ENCODE results near the gene RNF114. TPM values are rescaled to one million over a fixed set of nuclear protein-coding genes. Genes with fewer than 3 reads are reported as not detected.

RNF114 gene
- total RNA-seq, 1 donor from 2014 or later, result 62.7 TPM

GRCh38 chr20:49985617-49986016, 49.4 kb downstream of the RNF114 start:
- peaks cover 4% of the 10 kb centered on the region for H3K36me3 Mint-ChIP-seq (ENCODE audit: low read depth, unreplicated experiment)
- H3K27me3 Mint-ChIP-seq (ENCODE audit: low read depth, unreplicated experiment), result peaks cover 13% of the 10 kb centered on the region
- peaks cover 6% of the 10 kb centered on the region for H3K27me3 ChIP-seq (ENCODE audit: insufficient read depth, low read length)
- peak overlapping the region; percentile 97 for H3K9ac ChIP-seq (ENCODE audit: low read length)
- no peaks in the 10 kb centered on the region for H3K36me3 ChIP-seq (ENCODE audit: insufficient read depth, low read length)
- peaks cover 70% of the 10 kb centered on the region for H3K4me1 ChIP-seq (ENCODE audit: insufficient read depth, low read length)
- H3K79me2 ChIP-seq (ENCODE audit: insufficient read depth, low read length), result peaks cover 50% of the 10 kb centered on the region
- no peaks in the 10 kb centered on the region for H3K9me3 Mint-ChIP-seq (ENCODE audit: unreplicated experiment)
- peak overlapping the region; percentile 86 for H3K4me3 ChIP-seq (ENCODE audit: insufficient read depth, low read depth, low read length)
- H3K9me3 ChIP-seq (ENCODE audit: insufficient read depth, low read depth, low read length), result no peaks in the 10 kb centered on the region
- DNase-seq (ENCODE audit: low read depth) (no peak), FAIRE-seq (no peak)
- H4K20me1 ChIP-seq (ENCODE audit: insufficient read depth, low read length), result peaks cover 41% of the 10 kb centered on the region
- H3K27ac Mint-ChIP-seq (ENCODE audit: unreplicated experiment), result no peak overlapping the region
- H3K27ac ChIP-seq (ENCODE audit: low read depth, low read length), result no peak overlapping the region
- peaks cover 51% of the 10 kb centered on the region for H3K4me1 Mint-ChIP-seq (ENCODE audit: low read depth, unreplicated experiment)
- no peak for TF ChIP-seq EZH2 (IDR thresholded peaks at IDR 0.05; ENCODE audit: insufficient read depth, low read length)
- TF ChIP-seq, protein P1, sequence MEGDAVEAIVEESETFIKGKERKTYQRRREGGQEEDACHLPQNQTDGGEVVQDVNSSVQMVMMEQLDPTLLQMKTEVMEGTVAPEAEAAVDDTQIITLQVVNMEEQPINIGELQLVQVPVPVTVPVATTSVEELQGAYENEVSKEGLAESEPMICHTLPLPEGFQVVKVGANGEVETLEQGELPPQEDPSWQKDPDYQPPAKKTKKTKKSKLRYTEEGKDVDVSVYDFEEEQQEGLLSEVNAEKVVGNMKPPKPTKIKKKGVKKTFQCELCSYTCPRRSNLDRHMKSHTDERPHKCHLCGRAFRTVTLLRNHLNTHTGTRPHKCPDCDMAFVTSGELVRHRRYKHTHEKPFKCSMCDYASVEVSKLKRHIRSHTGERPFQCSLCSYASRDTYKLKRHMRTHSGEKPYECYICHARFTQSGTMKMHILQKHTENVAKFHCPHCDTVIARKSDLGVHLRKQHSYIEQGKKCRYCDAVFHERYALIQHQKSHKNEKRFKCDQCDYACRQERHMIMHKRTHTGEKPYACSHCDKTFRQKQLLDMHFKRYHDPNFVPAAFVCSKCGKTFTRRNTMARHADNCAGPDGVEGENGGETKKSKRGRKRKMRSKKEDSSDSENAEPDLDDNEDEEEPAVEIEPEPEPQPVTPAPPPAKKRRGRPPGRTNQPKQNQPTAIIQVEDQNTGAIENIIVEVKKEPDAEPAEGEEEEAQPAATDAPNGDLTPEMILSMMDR (IDR thresholded peaks at IDR 0.05; ENCODE audit: insufficient read depth, low read depth, low read length), result no peak
- peak overlapping the region; percentile 99 for H3K4me2 ChIP-seq (ENCODE audit: low read length)
- H3K4me3 Mint-ChIP-seq (ENCODE audit: unreplicated experiment), result peak overlapping the region; percentile 80
- no peak overlapping the region for H2AFZ ChIP-seq (ENCODE audit: low read depth, low read length)

DNA sequence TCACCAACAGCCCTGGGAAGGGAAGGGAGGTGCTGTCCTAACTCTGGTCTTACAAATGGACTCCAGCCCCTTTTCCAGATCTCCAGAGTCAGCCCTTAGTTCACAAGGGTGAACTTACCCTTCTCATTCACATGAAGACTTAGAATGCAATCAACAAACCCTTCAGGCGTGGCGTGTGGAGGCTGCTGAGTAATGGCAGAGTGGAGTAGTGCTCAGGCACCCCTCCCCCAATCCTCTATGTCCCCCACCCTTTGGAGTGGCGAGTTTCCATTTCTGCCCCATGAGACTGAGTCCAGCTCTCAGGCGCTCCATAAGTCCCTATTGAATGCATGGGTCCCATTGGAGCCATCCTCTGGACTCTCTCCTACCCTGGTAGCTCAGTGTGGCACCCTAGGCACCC, 49.9 kb downstream of the RNF114 start:
- peak overlapping the region; percentile 99 for H3K4me2 ChIP-seq (ENCODE audit: low read length)
- FAIRE-seq (no peak), DNase-seq (ENCODE audit: low read depth) (no peak)
- H2AFZ ChIP-seq (ENCODE audit: low read depth, low read length), result no peak overlapping the region
- no peak overlapping the region for H3K27ac ChIP-seq (ENCODE audit: low read depth, low read length)
- H3K9ac ChIP-seq (ENCODE audit: low read length), result peak overlapping the region; percentile 97
- no peaks in the 10 kb centered on the region for H3K9me3 Mint-ChIP-seq (ENCODE audit: unreplicated experiment)
- H3K4me3 Mint-ChIP-seq (ENCODE audit: unreplicated experiment), result peak overlapping the region; percentile 76
- no peaks in the 10 kb centered on the region for H3K9me3 ChIP-seq (ENCODE audit: insufficient read depth, low read depth, low read length)
- H3K36me3 ChIP-seq (ENCODE audit: insufficient read depth, low read length), result no peaks in the 10 kb centered on the region
- no peak overlapping the region for H3K27ac Mint-ChIP-seq (ENCODE audit: unreplicated experiment)
- H3K4me1 Mint-ChIP-seq (ENCODE audit: low read depth, unreplicated experiment), result peaks cover 54% of the 10 kb centered on the region
- H4K20me1 ChIP-seq (ENCODE audit: insufficient read depth, low read length), result peaks cover 41% of the 10 kb centered on the region
- H3K4me1 ChIP-seq (ENCODE audit: insufficient read depth, low read length), result peaks cover 71% of the 10 kb centered on the region
- peaks cover 4% of the 10 kb centered on the region for H3K36me3 Mint-ChIP-seq (ENCODE audit: low read depth, unreplicated experiment)
- no peak for TF ChIP-seq EZH2 (IDR thresholded peaks at IDR 0.05; ENCODE audit: insufficient read depth, low read length)
- TF ChIP-seq, protein P1 (IDR thresholded peaks at IDR 0.05; ENCODE audit: insufficient read depth, low read depth, low read length), result no peak
- H3K4me3 ChIP-seq (ENCODE audit: insufficient read depth, low read depth, low read length), result peak overlapping the region; percentile 86
- peaks cover 11% of the 10 kb centered on the region for H3K27me3 Mint-ChIP-seq (ENCODE audit: low read depth, unreplicated experiment)
- peaks cover 50% of the 10 kb centered on the region for H3K79me2 ChIP-seq (ENCODE audit: insufficient read depth, low read length)
- H3K27me3 ChIP-seq (ENCODE audit: insufficient read depth, low read length), result peaks cover 6% of the 10 kb centered on the region

- peaks cover 54% of the 10 kb centered on the region for H3K4me1 Mint-ChIP-seq (ENCODE audit: low read depth, unreplicated experiment)
- peak overlapping the region; percentile 22 for H3K27ac ChIP-seq (ENCODE audit: low read depth, low read length)
Measured at GRCh38 chr20:49987015-49987867, 51.0 kb downstream of the RNF114 start.

More at GRCh38 chr20:49987015-49987867, 51.0 kb downstream of the RNF114 start:
- Mint-ChIP-seq H3K9me3 (ENCODE audit: unreplicated experiment) (no peaks in the 10 kb centered on the region), H3K27ac (ENCODE audit: unreplicated experiment) (no peak overlapping the region), H3K36me3 (ENCODE audit: low read depth, unreplicated experiment) (peaks cover 4% of the 10 kb centered on the region), H3K27me3 (ENCODE audit: low read depth, unreplicated experiment) (peaks cover under 1% of the 10 kb centered on the region), H3K4me3 (ENCODE audit: unreplicated experiment) (peak overlapping the region; percentile 76)
- peak overlapping the region; percentile 97 for H3K9ac ChIP-seq (ENCODE audit: low read length)
- peaks cover 68% of the 10 kb centered on the region for H3K4me1 ChIP-seq (ENCODE audit: insufficient read depth, low read length)
- no peaks in the 10 kb centered on the region for H3K27me3 ChIP-seq (ENCODE audit: insufficient read depth, low read length)
- TF ChIP-seq, protein P1 (IDR thresholded peaks at IDR 0.05; ENCODE audit: insufficient read depth, low read depth, low read length), result no peak
- no peak for TF ChIP-seq EZH2 (IDR thresholded peaks at IDR 0.05; ENCODE audit: insufficient read depth, low read length)
- no peak overlapping the region for H3K4me3 ChIP-seq (ENCODE audit: insufficient read depth, low read depth, low read length)
- no peak for FAIRE-seq
- H3K79me2 ChIP-seq (ENCODE audit: insufficient read depth, low read length), result peaks cover 50% of the 10 kb centered on the region
- H3K4me2 ChIP-seq (ENCODE audit: low read length), result peak overlapping the region; percentile 99
- H4K20me1 ChIP-seq (ENCODE audit: insufficient read depth, low read length), result peaks cover 41% of the 10 kb centered on the region
- no peak overlapping the region for H2AFZ ChIP-seq (ENCODE audit: low read depth, low read length)
- no peaks in the 10 kb centered on the region for H3K36me3 ChIP-seq (ENCODE audit: insufficient read depth, low read length)
- H3K9me3 ChIP-seq (ENCODE audit: insufficient read depth, low read depth, low read length), result no peaks in the 10 kb centered on the region
- DNase-seq (ENCODE audit: low read depth), result peak; percentile 56
